HepG2 (cell line): ENCODE data around the gene SLC12A1. TPM values are rescaled to one million over a fixed set of nuclear protein-coding genes. Genes with fewer than 3 reads are reported as not detected.

Source experiments
- ATAC-seq: fragments of 200-7000 bp; cut with Tn5 transposase; 3 replicates; pipeline ENCODE4 v1.9.1; 2020; ENCODE audit warnings: mild to moderate bottlenecking, moderate library complexity
- BruUV-seq: library from RNA; stranded (reverse); fragments of 400-500 nt; replicated peaks from 2 replicates; lab custom pipeline; 2021; lab: Mats Ljungman, UMichigan
- CTCF ChIA-PET: fragments of 300-600 bp; formaldehyde crosslinking; extraction: SDS; loops from one replicate; lab custom pipeline; 2021; ENCODE audit warnings: low total read pairs, inconsistent platforms, low intra/inter-chr PET ratio; lab: Yijun Ruan, JAX
- POLR2A ChIA-PET: fragments of 350-600 bp; sonication (Branson Sonifier 250); formaldehyde crosslinking; loops from one replicate; lab custom pipeline; 2020; ENCODE audit warnings: antibody characterized with exemption, inconsistent platforms; lab: Yijun Ruan, JAX
- DNase-seq: peaks from one replicate; pipeline ENCODE4 v3.0.0-alpha.2; 2015; ENCODE audit warnings: low spot score
- FAIRE-seq: peaks from 3 replicates; lab custom pipeline; 2011; peaks lifted over from hg19 to GRCh38; lab: Jason Lieb, UNC
- H2AFZ ChIP-seq: one replicate; pipeline ENCODE4 v1.6.1; 2011; ENCODE audit warnings: low read length, inconsistent platforms
- H3K27ac ChIP-seq: fragments of 300-600 bp; 3 replicates; pipeline ENCODE4 v1.8.0; 2011; ENCODE audit warnings: mixed run types, mild to moderate bottlenecking, mixed read lengths, low read length, inconsistent platforms; ENCODE audit not compliant: insufficient read depth; ENCODE audit errors: extremely low read length
- H3K27me3 ChIP-seq, 2 experiments: fragments of 200-600 bp in 1 of 2; 2 replicates in 1 of 2; 3 replicates in 1 of 2; pipeline versions ENCODE4 v1.6.0 to v1.8.0; 2011; ENCODE audit warnings: low read length in 2 of 2, mild to moderate bottlenecking in 2 of 2, moderate library complexity in 2 of 2, inconsistent platforms in 1 of 2; ENCODE audit not compliant: insufficient read depth in 2 of 2, control insufficient read depth in 1 of 2
- H3K36me3 ChIP-seq, 2 experiments: fragments of 200-600 bp in 1 of 2; replicated peaks in 1 of 2; 2 replicates in 1 of 2; 3 replicates in 1 of 2; pipeline versions ENCODE4 v1.5.1 to v1.8.0; 2011; ENCODE audit warnings: low read length in 2 of 2, inconsistent platforms in 1 of 2; ENCODE audit not compliant: insufficient read depth in 2 of 2, control insufficient read depth in 1 of 2
- H3K4me1 ChIP-seq: 2 replicates; pipeline ENCODE4 v1.5.1; 2012; ENCODE audit warnings: low read length, inconsistent platforms; ENCODE audit not compliant: insufficient read depth
- H3K4me2 ChIP-seq: 2 replicates; pipeline ENCODE4 v1.6.0; 2011; ENCODE audit warnings: low read depth, low read length, inconsistent platforms
- H3K4me3 ChIP-seq, 3 experiments: fragments of 200-600 bp in 1 of 3; sonication (generic), shearing (Covaris generic) in 1 of 3; replicated peaks in 1 of 3; 2 replicates each; pipeline ENCODE4 v1.5.1; 2011 to 2016; ENCODE audit warnings: low read length in 3 of 3, inconsistent platforms in 2 of 3, low read depth in 2 of 3, mild to moderate bottlenecking in 2 of 3, control low read depth in 1 of 3, mixed read lengths in 1 of 3; ENCODE audit not compliant: insufficient read depth in 1 of 3
- H3K79me2 ChIP-seq: one replicate; pipeline ENCODE4 v1.6.1; 2011; ENCODE audit warnings: low read length, inconsistent platforms; ENCODE audit not compliant: insufficient read depth
- H3K9ac ChIP-seq: 2 replicates; pipeline ENCODE4 v1.6.0; 2011; ENCODE audit warnings: mild to moderate bottlenecking, low read depth, low read length, inconsistent platforms; ENCODE audit not compliant: insufficient read depth
- H3K9me3 ChIP-seq: 2 replicates; pipeline ENCODE4 v1.5.1; 2012; ENCODE audit warnings: mild to moderate bottlenecking, low read length
- H4K20me1 ChIP-seq: 2 replicates; pipeline ENCODE4 v1.6.0; 2011; ENCODE audit warnings: inconsistent platforms, mild to moderate bottlenecking, low read length, moderate library complexity; ENCODE audit not compliant: insufficient read depth
- ELF3 ChIP-seq: IDR thresholded peaks from 2 replicates; pipeline ENCODE4 v1.6.1; 2016; ENCODE audit warnings: missing genetic modification reagents, missing compliant biosample characterization
- KLF6 ChIP-seq: IDR thresholded peaks from 2 replicates; pipeline ENCODE4 v1.8.0; 2016; ENCODE audit warnings: missing biosample characterization, missing genetic modification reagents
- PHB2 ChIP-seq: fragments of 450-650 bp; IDR thresholded peaks from 2 replicates; pipeline ENCODE4 v1.6.1; 2018; ENCODE audit not compliant: partially characterized antibody
- ZNF883 ChIP-seq: sonication (generic); formaldehyde crosslinking; IDR thresholded peaks from 2 replicates; pipeline ENCODE4 v1.5.1; 2020; ENCODE audit warnings: mild to moderate bottlenecking, missing genetic modification reagents; ENCODE audit errors: not compliant biosample characterization
- WGBS: methylation state at CpG from one replicate; pipeline ENCODE4 v1.1.6; 2017; ENCODE audit warnings: low lambda C conversion rate; 5-methylcytosine and 5-hydroxymethylcytosine counted together
- in situ Hi-C: cut with HindIII; loops from 2 replicates; pipeline ENCODE4 v1.10.0; 2017; ENCODE audit warnings: low pct_unique_long_range_greater_than_20kb; ENCODE audit not compliant: extremely low pct_ligation_motif_present
- intact Hi-C: fragments of 100-400 bp; cut with micrococcal nuclease; formaldehyde crosslinking; loops from one replicate; pipeline ENCODE4 v1.10.0; 2022; ENCODE audit not compliant: unreplicated experiment
- polyA plus RNA-seq, 8 experiments: library from polyadenylated mRNA; depleted of rRNA in 3 of 8; stranded (reverse) in 7 of 8; unstranded in 1 of 8; fragments of >200 nt; fragmentation: Illumina TruSeq in 4 of 8; extraction: Trizol in 4 of 8; gene quantifications; 2 replicates each; pipeline versions ENCODE4 v1.2.1 to v1.2.3, GENCODE V29; 2011 to 2016; ENCODE audit warnings: low read depth in 4 of 8, missing spikeins in 1 of 8, mixed read lengths in 1 of 8; ENCODE audit not compliant: insufficient read depth in 1 of 8
- total RNA-seq, 5 experiments: library from RNA; depleted of rRNA; stranded (reverse); fragments of >200 nt; fragmentation: Illumina TruSeq; extraction: Trizol; gene quantifications; 2 replicates each; pipeline ENCODE4 v1.2.3, GENCODE V29; 2016; ENCODE audit warnings: low read depth in 1 of 5
- TF ChIP-seq, protein P1 (sequence below): sonication (generic); formaldehyde crosslinking; IDR thresholded peaks from 2 replicates; pipeline ENCODE4 v1.5.1; 2020; ENCODE audit warnings: mild to moderate bottlenecking, missing genetic modification reagents, borderline replicate concordance
- TF ChIP-seq, protein P2 (sequence below), 2 experiments: sonication (generic) in 1 of 2; formaldehyde crosslinking in 1 of 2; IDR thresholded peaks; 2 replicates each; pipeline versions ENCODE4 v1.4.0 to v1.6.1; 2018 to 2020; ENCODE audit warnings: missing genetic modification reagents in 2 of 2, borderline replicate concordance in 1 of 2, low read depth in 1 of 2, mild to moderate bottlenecking in 1 of 2, missing biosample characterization in 1 of 2

Gene SLC12A1
- total and polyA plus RNA-seq, 2 of the 13 experiments (the other 11 are each of a cell fraction or from before 2014, with no cell fraction given), result not detected

DNA sequence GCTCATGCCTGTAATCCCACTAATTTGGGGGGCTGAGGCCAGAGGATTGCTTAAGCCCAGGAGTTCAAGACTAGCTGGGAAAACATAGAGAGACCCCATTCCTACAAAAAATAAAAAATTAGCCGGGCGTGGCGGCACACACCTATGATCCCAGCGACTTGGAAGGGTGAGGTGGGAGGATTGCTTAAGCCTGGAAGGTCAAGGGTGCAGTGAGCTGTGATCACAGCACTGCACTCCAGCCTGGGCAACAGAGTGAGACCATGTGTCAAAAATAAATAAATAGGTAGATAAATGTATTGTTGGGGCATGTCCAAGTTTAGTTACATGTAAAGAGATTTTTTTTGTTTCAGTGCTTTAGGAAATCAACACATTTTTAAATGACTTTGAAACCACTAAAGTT, 36.4 kb downstream of the SLC12A1 start:
- FAIRE-seq (no peak), DNase-seq (no peak), ATAC-seq (no peak)
- Histone ChIP-seq H3K4me3 (no peak overlapping the region), H3K9me3 (no peaks in the 10 kb centered on the region), H3K27me3 (no peaks in the 10 kb centered on the region), H3K27ac (no peak overlapping the region), H2AFZ (no peak overlapping the region), H3K79me2 (no peaks in the 10 kb centered on the region), H3K4me1 (no peaks in the 10 kb centered on the region), H3K9ac (no peak overlapping the region), H4K20me1 (no peaks in the 10 kb centered on the region), H3K36me3 (no peaks in the 10 kb centered on the region), H3K4me2 (no peak overlapping the region)
- CTCF ChIA-PET, result no interaction called here
- POLR2A ChIA-PET, result no interaction called here
- in situ Hi-C loops, result no loop called here
- intact Hi-C loops, result loop anchor here (2.0 kb wide), 1 partner anchor 130 kb away; no protein-coding TSS in a partner anchor
- no TSS peak for BruUV-seq
- WGBS, result 0% methylated on average over 4 of the region's 4 CpGs
- no peak for TF ChIP-seq KLF6 (CRISPR knock-in tag)
- no peak for TF ChIP-seq PHB2
- TF ChIP-seq, protein P1, sequence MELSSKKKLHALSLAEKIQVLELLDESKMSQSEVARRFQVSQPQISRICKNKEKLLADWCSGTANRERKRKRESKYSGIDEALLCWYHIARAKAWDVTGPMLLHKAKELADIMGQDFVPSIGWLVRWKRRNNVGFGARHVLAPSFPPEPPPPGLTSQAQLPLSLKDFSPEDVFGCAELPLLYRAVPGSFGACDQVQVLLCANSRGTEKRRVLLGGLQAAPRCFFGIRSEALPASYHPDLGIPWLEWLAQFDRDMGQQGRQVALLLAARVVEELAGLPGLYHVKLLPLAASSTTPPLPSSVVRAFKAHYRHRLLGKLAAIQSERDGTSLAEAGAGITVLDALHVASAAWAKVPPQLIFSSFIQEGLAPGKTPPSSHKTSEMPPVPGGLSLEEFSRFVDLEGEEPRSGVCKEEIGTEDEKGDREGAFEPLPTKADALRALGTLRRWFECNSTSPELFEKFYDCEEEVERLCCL (CRISPR knock-in tag), result no peak
- TF ChIP-seq ZNF883 (CRISPR knock-in tag), result no peak
- TF ChIP-seq, protein P2, sequence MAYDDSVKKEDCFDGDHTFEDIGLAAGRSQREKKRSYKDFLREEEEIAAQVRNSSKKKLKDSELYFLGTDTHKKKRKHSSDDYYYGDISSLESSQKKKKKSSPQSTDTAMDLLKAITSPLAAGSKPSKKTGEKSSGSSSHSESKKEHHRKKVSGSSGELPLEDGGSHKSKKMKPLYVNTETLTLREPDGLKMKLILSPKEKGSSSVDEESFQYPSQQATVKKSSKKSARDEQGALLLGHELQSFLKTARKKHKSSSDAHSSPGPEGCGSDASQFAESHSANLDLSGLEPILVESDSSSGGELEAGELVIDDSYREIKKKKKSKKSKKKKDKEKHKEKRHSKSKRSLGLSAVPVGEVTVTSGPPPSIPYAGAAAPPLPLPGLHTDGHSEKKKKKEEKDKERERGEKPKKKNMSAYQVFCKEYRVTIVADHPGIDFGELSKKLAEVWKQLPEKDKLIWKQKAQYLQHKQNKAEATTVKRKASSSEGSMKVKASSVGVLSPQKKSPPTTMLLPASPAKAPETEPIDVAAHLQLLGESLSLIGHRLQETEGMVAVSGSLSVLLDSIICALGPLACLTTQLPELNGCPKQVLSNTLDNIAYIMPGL (CRISPR knock-in tag; IDR thresholded peaks at IDR 0.05; ENCODE audit: borderline replicate concordance in 1 of 2, low read depth in 1 of 2), result no peak
- TF ChIP-seq ELF3 (CRISPR knock-in tag), result no peak
